Keratinocyte (primary cell): ENCODE data around the gene MIR17HG. TPM values are rescaled to one million over a fixed set of nuclear protein-coding genes. Genes with fewer than 3 reads are reported as not detected.

ENCODE experiments used
- DNase-seq: peaks from one replicate; pipeline ENCODE4 v3.0.0-alpha.2; 2011; ENCODE audit warnings: low read depth, missing footprints, low spot score
- FAIRE-seq: peaks from 2 replicates; lab custom pipeline; 2011; peaks lifted over from hg19 to GRCh38; lab: Jason Lieb, UNC
- H2AFZ ChIP-seq: 2 replicates; pipeline ENCODE4 v1.6.0; 2012; ENCODE audit warnings: low read length, control low read depth, inconsistent platforms; ENCODE audit not compliant: control insufficient read depth
- H3K27ac ChIP-seq: 2 replicates; pipeline ENCODE4 v1.5.1; 2011; ENCODE audit warnings: low read length; ENCODE audit not compliant: control insufficient read depth, insufficient read depth
- H3K27me3 ChIP-seq: 3 replicates; pipeline ENCODE4 v1.6.0; 2011; ENCODE audit warnings: low read length; ENCODE audit not compliant: control insufficient read depth, insufficient read depth; ENCODE audit errors: extremely low read depth
- H3K36me3 ChIP-seq, 2 experiments: 2 replicates in 1 of 2; 3 replicates in 1 of 2; pipeline ENCODE4 v1.5.1; 2011; ENCODE audit warnings: low read length in 2 of 2, mild to moderate bottlenecking in 1 of 2; ENCODE audit not compliant: control insufficient read depth in 2 of 2, insufficient read depth in 2 of 2; ENCODE audit errors: extremely low read depth in 1 of 2
- H3K4me1 ChIP-seq: 3 replicates; pipeline ENCODE4 v1.5.1; 2011; ENCODE audit warnings: low read length; ENCODE audit not compliant: control insufficient read depth, insufficient read depth; ENCODE audit errors: extremely low read depth
- H3K4me2 ChIP-seq: 3 replicates; pipeline ENCODE4 v1.6.0; 2011; ENCODE audit warnings: low read depth, low read length; ENCODE audit not compliant: control insufficient read depth, insufficient read depth; ENCODE audit errors: extremely low read depth
- H3K4me3 ChIP-seq, 3 experiments: fragments of 200-600 bp in 1 of 3; sonication (generic) in 1 of 3; 2 replicates in 2 of 3; 3 replicates in 1 of 3; pipeline ENCODE4 v1.5.1; 2011 to 2016; ENCODE audit warnings: low read length in 3 of 3, mild to moderate bottlenecking in 3 of 3, control low read depth in 2 of 3, inconsistent platforms in 1 of 3, low read depth in 1 of 3, mixed read lengths in 1 of 3, mixed run types in 1 of 3, moderate library complexity in 1 of 3; ENCODE audit not compliant: control insufficient read depth in 2 of 3, insufficient read depth in 2 of 3; ENCODE audit errors: extremely low read depth in 1 of 3
- H3K79me2 ChIP-seq: 2 replicates; pipeline ENCODE4 v1.6.0; 2012; ENCODE audit warnings: low read length; ENCODE audit not compliant: control insufficient read depth, insufficient read depth
- H3K9ac ChIP-seq: 3 replicates; pipeline ENCODE4 v1.6.0; 2011; ENCODE audit warnings: low read length; ENCODE audit not compliant: control insufficient read depth, insufficient read depth; ENCODE audit errors: extremely low read depth
- H3K9me1 ChIP-seq: 3 replicates; pipeline ENCODE4 v1.6.0; 2011; ENCODE audit warnings: low read length; ENCODE audit not compliant: control insufficient read depth, insufficient read depth; ENCODE audit errors: extremely low read depth
- H3K9me3 ChIP-seq: 2 replicates; pipeline ENCODE4 v1.5.1; 2012; ENCODE audit warnings: low read depth, low read length; ENCODE audit not compliant: control insufficient read depth
- H4K20me1 ChIP-seq: 3 replicates; pipeline ENCODE4 v1.6.0; 2011; ENCODE audit warnings: low read length; ENCODE audit not compliant: control insufficient read depth, insufficient read depth; ENCODE audit errors: extremely low read depth
- EZH2 ChIP-seq: IDR thresholded peaks from one replicate; pipeline ENCODE4 v1.6.1; 2012; ENCODE audit warnings: inconsistent platforms, mild to moderate bottlenecking, low read length, moderate library complexity
- dilution Hi-C: fragments of 300-500 bp; cut with MboI; formaldehyde crosslinking; loops from one replicate; pipeline ENCODE4 v1.7.0; 2020; ENCODE audit warnings: low sequenced_read_pairs; ENCODE audit not compliant: extremely low pct_ligation_motif_present
- polyA plus RNA-seq, 5 experiments: library from polyadenylated mRNA; depleted of rRNA in 3 of 5; stranded (reverse) in 3 of 5; stranded (forward) in 1 of 5; unstranded in 1 of 5; fragments of >200 nt; gene quantifications; 1 replicate in 1 of 5; 2 replicates in 3 of 5; 3 replicates in 1 of 5; pipeline versions ENCODE4 v1.2.1 to v1.2.3, GENCODE V29; 2011 to 2012; ENCODE audit warnings: missing spikeins in 2 of 5, low read depth in 1 of 5, low replicate concordance in 1 of 5
- TF ChIP-seq, protein P1 (sequence below), 3 experiments: IDR thresholded peaks in 1 of 3; conservative IDR thresholded peaks in 1 of 3; optimal IDR thresholded peaks in 1 of 3; 2 replicates in 2 of 3; 3 replicates in 1 of 3; pipeline versions ENCODE3 to v1.5.1; 2011; ENCODE audit warnings: low read length in 3 of 3, mild to moderate bottlenecking in 3 of 3, moderate library complexity in 2 of 3, control low read depth in 1 of 3, inconsistent platforms in 1 of 3; ENCODE audit not compliant: insufficient read depth in 2 of 3; ENCODE audit errors: extremely low read depth in 1 of 3

Gene MIR17HG
- polyA plus RNA-seq, 1 donor (not counting 4 experiments of a cell fraction or from before 2014, with no cell fraction given): 2.9 TPM

DNA sequence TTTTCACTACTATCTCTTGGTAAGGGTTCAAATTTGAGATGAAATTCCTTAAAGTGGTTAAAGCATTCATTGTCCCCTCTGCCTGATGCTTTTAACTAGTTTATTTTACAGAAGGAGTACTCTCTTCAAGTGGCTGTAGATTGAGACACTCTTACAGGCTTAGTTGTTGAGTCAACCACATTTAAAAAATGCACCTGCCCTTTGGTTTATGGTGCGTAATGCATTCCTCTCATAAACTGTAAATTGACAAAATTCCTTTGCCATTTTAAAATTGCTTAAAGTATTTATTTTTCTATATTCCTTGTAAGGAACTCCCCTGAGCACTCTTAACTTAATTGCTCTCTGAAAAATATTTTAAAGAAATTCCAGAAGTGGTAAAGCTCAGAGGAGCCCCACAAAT is 50.1 kb downstream of the MIR17HG start:
- H3K9me1 ChIP-seq: no peaks in the 10 kb centered on the region
- no peak for FAIRE-seq
- H3K9ac ChIP-seq: no peak overlapping the region
- H3K9me3 ChIP-seq: no peaks in the 10 kb centered on the region
- H3K27ac ChIP-seq: no peak overlapping the region
- peaks cover 21% of the 10 kb centered on the region for H3K27me3 ChIP-seq
- H4K20me1 ChIP-seq: no peaks in the 10 kb centered on the region
- H3K36me3 ChIP-seq: no peaks in the 10 kb centered on the region
- peaks cover 4% of the 10 kb centered on the region for H3K4me1 ChIP-seq
- no peaks in the 10 kb centered on the region for H3K79me2 ChIP-seq
- dilution Hi-C loops: no loop called here
- no peak for TF ChIP-seq EZH2
- TF ChIP-seq, protein P1, sequence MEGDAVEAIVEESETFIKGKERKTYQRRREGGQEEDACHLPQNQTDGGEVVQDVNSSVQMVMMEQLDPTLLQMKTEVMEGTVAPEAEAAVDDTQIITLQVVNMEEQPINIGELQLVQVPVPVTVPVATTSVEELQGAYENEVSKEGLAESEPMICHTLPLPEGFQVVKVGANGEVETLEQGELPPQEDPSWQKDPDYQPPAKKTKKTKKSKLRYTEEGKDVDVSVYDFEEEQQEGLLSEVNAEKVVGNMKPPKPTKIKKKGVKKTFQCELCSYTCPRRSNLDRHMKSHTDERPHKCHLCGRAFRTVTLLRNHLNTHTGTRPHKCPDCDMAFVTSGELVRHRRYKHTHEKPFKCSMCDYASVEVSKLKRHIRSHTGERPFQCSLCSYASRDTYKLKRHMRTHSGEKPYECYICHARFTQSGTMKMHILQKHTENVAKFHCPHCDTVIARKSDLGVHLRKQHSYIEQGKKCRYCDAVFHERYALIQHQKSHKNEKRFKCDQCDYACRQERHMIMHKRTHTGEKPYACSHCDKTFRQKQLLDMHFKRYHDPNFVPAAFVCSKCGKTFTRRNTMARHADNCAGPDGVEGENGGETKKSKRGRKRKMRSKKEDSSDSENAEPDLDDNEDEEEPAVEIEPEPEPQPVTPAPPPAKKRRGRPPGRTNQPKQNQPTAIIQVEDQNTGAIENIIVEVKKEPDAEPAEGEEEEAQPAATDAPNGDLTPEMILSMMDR (optimal IDR thresholded peaks at IDR 0.05 in 1 of 3, IDR thresholded peaks at IDR 0.05 in 1 of 3, conservative IDR thresholded peaks at IDR 0.05 in 1 of 3; ENCODE audit: extremely low read depth in 1 of 3, insufficient read depth in 2 of 3, low read length in 3 of 3): no peak
- H3K4me3 ChIP-seq: no peak overlapping the region
- DNase-seq: no peak
- no peak overlapping the region for H3K4me2 ChIP-seq
- no peak overlapping the region for H2AFZ ChIP-seq

DNA sequence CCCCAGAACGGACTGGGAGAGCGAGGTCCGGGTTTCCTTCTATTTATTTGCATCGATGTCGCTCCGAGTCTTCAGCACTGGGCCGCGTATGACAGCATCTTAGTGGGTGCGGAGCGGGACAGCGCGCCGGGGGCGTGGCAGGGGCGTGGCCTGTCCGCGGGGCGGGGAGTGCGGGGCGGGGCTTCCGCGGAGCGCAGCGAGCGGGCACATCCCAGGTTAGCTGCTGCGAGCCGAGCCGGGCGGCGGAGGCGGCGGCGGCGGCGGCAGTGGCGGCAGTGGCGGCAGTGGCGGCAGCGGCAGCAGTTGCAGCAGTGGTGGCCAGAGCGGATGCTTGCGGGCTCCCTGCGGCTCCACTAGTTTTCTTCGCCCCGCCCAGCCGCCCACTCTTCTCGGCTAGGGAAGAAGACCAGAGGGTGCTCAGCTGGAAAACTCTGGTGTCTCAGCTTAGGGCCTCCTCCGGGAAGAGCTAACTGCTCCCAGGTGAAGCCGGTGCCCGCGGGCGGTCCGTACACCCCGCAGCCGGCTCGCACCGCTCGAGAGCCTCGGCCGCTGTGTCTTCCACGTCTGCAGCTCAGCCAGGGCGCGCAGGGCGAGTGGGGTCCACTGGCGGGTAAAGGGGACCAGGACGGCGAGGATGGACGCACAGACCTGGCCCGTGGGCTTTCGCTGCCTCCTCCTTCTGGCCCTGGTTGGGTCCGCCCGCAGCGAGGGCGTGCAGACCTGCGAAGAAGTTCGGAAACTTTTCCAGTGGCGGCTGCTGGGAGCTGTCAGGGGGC is 51.1 kb downstream of the MIR17HG start, which contains the start of gene GPC5:
GPC5 (plus strand) TSS at position 209 of the 776 bp plus-strand sequence.
- FAIRE-seq (no peak), DNase-seq (no peak)
- dilution Hi-C loops: no loop called here
- H3K9me1 ChIP-seq: no peaks in the 10 kb centered on the region
- H3K9ac ChIP-seq: no peak within 1 kb of the TSS
- H3K4me3 ChIP-seq: peak within 1 kb of the TSS; percentile 31 to 62 (median 59)
- H3K36me3 ChIP-seq: no peaks in the 10 kb centered on the region
- H2AFZ ChIP-seq: peak within 1 kb of the TSS; percentile 75
- no peaks in the 10 kb centered on the region for H3K79me2 ChIP-seq
- H3K27ac ChIP-seq: no peak within 1 kb of the TSS
- TF ChIP-seq, protein P1 (optimal IDR thresholded peaks at IDR 0.05 in 1 of 3, IDR thresholded peaks at IDR 0.05 in 1 of 3, conservative IDR thresholded peaks at IDR 0.05 in 1 of 3; ENCODE audit: extremely low read depth in 1 of 3, insufficient read depth in 2 of 3, low read length in 3 of 3): no peak
- TF ChIP-seq EZH2: no peak
- H3K4me1 ChIP-seq: peaks cover 4% of the 10 kb centered on the region
- peaks cover 26% of the 10 kb centered on the region for H3K27me3 ChIP-seq
- no peaks in the 10 kb centered on the region for H4K20me1 ChIP-seq
- no peaks in the 10 kb centered on the region for H3K9me3 ChIP-seq
- H3K4me2 ChIP-seq: peak within 1 kb of the TSS; percentile 82
